ENCODE results near the gene TEKT5.
"Not testable (repeated sequence)": the region's sequence is repeated elsewhere in the genome, so short reads cannot be mapped to it uniquely, and the experiment has no call there.

TEKT5 gene

GRCh38 chr16:10685709-10686108 lies 9.0 kb downstream of the TEKT5 start:
- no peak for DNase-seq

GRCh38 chr16:10684511-10685151 lies 10.1 kb downstream of the TEKT5 start:
- DNase-seq = no peak

- DNase-seq = no peak
Measured at GRCh38 chr16:10683170-10683569, 11.6 kb downstream of the TEKT5 start.

GRCh38 chr16:10682604-10683003 lies 12.1 kb downstream of the TEKT5 start:
- no peak for DNase-seq

GRCh38 chr16:10681310-10682308 lies 13.1 kb downstream of the TEKT5 start:
- no peak for DNase-seq

- no peak for DNase-seq
Measured at GRCh38 chr16:10679921-10680320, 14.8 kb downstream of the TEKT5 start.

- not testable (repeated sequence) for DNase-seq
Measured at GRCh38 chr16:10679441-10679840, 15.3 kb downstream of the TEKT5 start.

- no peak for DNase-seq
Measured at GRCh38 chr16:10678655-10679054, 16.1 kb downstream of the TEKT5 start.

- no peak for DNase-seq
Measured at GRCh38 chr16:10676284-10676683, 18.4 kb downstream of the TEKT5 start.

DNA sequence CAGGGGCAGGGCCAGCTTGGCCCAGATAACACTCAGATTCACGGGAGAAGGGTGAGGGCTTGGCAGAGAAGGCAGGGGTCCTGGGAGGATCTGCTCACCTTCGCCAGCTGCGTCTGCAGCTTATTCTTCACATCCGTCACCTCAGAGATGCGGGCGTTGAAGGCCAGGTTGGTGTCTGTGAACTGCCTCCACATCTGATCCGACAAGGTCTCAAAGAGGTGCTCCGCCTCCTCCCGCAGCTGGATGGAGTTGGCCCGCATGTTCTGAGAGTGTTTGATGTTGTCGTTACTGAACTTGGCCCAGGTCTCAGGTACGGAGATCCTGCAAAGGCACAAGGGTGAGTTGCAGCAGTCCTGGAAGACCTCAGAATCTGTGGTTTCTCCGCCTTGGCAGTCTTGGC lies 18.9 kb downstream of the TEKT5 start:
- DNase-seq = no peak

GRCh38 chr16:10675216-10675615 lies 19.5 kb downstream of the TEKT5 start:
- no peak for DNase-seq

GRCh38 chr16:10671729-10672128 lies 23.0 kb downstream of the TEKT5 start:
- no peak for DNase-seq

DNA sequence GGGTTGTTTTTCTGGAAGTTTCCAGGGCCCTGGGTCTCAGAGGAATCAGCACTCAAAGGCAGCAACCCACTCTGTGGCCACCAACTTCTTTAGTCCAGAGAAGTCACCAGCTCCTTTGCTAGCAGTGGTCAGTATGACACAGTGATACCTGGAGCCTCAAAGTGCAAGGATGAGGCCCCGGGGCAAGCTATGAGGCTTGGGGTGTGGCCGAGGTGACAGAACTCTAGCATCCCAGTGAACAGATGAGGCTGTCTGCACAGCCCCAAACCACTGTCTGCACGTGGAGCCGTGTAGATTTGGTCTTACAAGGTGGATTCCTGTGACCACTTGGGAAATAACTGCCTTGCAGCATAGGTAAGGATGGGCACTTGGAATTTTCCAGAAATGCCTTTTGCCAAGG lies 24.9 kb downstream of the TEKT5 start:
- DNase-seq = no peak

DNA sequence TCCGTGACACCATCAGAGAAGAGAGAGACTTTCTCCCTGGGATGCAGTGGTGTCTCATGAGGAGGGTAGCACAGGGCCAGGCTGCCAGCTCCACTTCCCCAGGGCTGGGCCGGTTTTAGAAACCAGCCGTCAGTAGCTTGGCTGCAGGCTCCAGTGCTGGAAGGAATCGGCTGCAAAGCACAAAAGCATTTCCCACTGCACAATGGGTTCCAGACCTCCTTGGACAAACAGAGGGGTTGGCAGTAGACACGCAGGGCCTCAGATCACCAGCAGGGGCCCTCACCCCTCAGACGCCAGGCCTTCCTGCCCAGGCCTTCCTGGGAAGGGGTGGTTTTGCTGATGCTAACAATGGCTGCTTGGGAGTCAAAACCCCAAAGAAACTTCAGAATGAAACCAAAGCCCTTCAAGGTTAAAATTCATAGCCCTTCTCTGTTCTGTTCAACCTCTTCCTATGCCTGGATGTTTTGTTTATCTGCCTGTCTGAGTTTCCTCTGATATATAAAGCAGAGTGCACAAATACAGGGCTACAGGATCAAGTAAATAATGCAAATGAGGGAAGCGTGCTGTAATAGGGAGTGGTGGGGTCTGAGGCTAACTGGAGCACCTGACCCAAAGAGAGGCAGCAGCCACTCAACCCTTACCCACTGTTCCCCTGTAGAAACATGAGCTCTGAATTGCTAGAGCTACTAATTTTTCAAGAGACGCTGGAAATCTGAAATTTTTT lies 26.2 kb downstream of the TEKT5 start:
- DNase-seq = peak in 27 of 56 donors; percentile 1 to 74 (median 17)

DNA sequence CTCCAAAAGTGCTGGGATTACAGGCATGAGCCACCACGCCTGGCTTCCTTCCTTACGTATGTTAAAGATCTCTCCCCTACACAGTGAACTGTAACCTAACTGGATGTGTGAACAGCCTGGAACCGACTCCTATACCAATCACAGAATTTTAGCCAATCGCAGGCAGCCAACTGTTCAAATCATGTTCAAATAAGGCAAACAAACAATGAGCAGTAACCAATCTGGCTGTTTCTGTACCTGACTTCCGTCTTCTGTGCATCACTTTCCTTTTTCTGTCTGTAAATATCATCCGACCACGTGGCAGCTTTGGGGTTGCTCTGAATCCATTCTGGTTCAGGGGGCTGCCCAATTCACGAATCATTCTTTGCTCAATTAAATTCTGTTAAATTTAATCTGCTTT lies 27.5 kb downstream of the TEKT5 start:
- no peak for DNase-seq

DNA sequence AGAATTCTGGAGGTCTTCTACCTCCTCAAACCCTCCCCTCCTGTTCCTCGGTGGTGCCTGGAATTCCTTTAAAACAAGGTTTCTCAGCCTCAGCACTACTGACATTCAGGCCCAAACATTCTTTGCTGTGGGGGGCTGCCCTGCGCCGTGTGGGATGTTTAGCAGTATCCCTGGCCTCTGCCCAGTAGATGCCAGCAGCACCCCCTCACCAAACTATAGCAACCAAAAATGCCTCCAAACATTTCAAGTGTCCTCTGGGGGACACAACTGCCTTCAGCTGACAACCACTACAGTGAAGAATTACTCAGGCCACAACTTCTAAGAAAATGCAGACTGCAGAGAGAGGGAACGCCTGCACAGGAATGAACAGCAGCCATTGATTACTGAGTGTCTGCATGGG lies 28.4 kb downstream of the TEKT5 start:
- no peak for DNase-seq

DNA sequence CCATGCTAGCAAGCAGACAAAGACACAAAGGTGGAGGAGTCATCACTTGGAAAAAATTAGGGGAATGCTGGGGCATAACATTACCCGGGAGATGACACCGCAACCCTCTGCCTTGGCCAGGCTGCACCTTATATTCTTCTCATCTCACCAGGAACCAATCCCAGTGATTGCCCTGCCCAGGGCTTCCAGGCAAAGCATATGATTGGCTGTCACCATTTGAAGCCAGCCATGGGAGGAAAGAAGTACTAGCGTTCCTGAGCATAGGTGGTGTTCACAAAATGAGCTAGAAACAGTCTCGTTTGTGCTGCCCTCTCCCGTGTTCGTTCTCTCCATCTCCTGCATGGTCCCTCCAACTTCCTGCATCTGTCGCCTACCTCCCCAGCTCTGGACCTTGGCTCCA lies 29.6 kb downstream of the TEKT5 start:
- no peak for DNase-seq

- no peak for DNase-seq
Measured at GRCh38 chr16:10664720-10665126, 30.0 kb downstream of the TEKT5 start.

GRCh38 chr16:10663744-10664143 lies 31.0 kb downstream of the TEKT5 start:
- no peak for DNase-seq

DNA sequence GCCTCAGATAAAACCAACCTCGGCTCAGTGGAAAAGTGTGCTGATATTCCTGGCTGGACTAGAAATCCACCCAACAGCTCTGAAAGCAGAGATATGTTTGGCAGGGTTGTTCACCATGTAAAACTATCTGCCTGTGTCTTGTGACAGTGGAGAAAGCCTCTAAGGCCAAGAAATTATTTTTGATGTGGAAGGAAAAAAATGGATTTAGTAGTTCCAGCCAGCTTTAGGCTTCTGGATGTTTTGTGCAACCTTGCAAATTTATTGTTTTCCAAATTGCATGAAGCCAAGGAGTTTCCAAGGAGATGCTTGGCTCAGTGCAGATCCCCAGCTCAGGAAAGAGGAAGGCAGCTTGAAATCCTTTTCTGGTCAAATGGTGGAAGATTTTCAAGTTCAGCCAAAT lies 31.6 kb downstream of the TEKT5 start:
- peak in 4 of 56 donors; percentile 3 to 38 (median 10) for DNase-seq

- DNase-seq = no peak
Measured at GRCh38 chr16:10662212-10662611, 32.5 kb downstream of the TEKT5 start.

- no peak for DNase-seq
Measured at GRCh38 chr16:10661737-10662136, 33.0 kb downstream of the TEKT5 start.
